Measurements from ENCODE around the gene JMJD1C.

GRCh38 chr10:63456437-63457210 lies 9.2 kb downstream of the JMJD1C start:
- TF ChIP-seq POLR2A (IDR thresholded peaks at IDR 0.05; ENCODE audit: low read length) (no peak), GATA1 (IDR thresholded peaks at IDR 0.05; ENCODE audit: low read depth, low read length) (no peak)
